22Rv1 (cell line): Measurements from ENCODE around the gene GID4.

Experiments used
- CTCF ChIP-seq: fragments of 450-650 bp; IDR thresholded peaks from 2 replicates; pipeline ENCODE4 v1.5.1; 2017; ENCODE audit warnings: mild to moderate bottlenecking
- ZFX ChIP-seq: fragments of 450-650 bp; IDR thresholded peaks from 2 replicates; pipeline ENCODE4 v1.6.1; 2017; ENCODE audit warnings: antibody characterized with exemption, borderline replicate concordance

- no peak for TF ChIP-seq CTCF
- TF ChIP-seq ZFX = no peak
These were observed 45.4 kb upstream of the GID4 start for GRCh38 chr17:17993852-17994251.
